Esophagus muscularis mucosa (tissue), 4 donors: Measurements from ENCODE around the gene TSPAN15. TPM values are rescaled to one million over a fixed set of nuclear protein-coding genes. Genes with fewer than 3 reads are reported as not detected.

Source experiments
- DNase-seq: peaks from one replicate; pipeline ENCODE4 v3.0.0-alpha.2; 2017; ENCODE audit errors: extremely low spot score
- H3K27ac ChIP-seq, 4 donors: fragments of 200-600 bp; sonication (generic); replicated peaks in 1 of 4; 1 replicate in 3 of 4; 2 replicates in 1 of 4; pipeline ENCODE4 v1.5.1; 2016 to 2019; ENCODE audit warnings: mild to moderate bottlenecking in 1 of 4
- H3K27me3 ChIP-seq, 4 donors: fragments of 200-600 bp; sonication (generic); one replicate each; pipeline versions ENCODE4 v1.5.1 to v1.6.0; 2016 to 2019
- H3K36me3 ChIP-seq, 4 donors: fragments of 200-600 bp; sonication (generic); one replicate each; pipeline ENCODE4 v1.5.1; 2016 to 2019
- H3K4me1 ChIP-seq, 4 donors: fragments of 200-600 bp; sonication (generic); one replicate each; pipeline ENCODE4 v1.5.1; 2016 to 2019
- H3K4me3 ChIP-seq, 4 donors: fragments of 200-600 bp; sonication (generic); 1 replicate in 2 of 4; 2 replicates in 2 of 4; pipeline ENCODE4 v1.5.1; 2016 to 2019; ENCODE audit warnings: mild to moderate bottlenecking in 4 of 4, moderate library complexity in 1 of 4
- H3K9me3 ChIP-seq, 4 donors: fragments of 200-600 bp; sonication (generic); 1 replicate in 3 of 4; 2 replicates in 1 of 4; pipeline ENCODE4 v1.5.1; 2016 to 2019
- EP300 ChIP-seq: sonication (generic); formaldehyde crosslinking; IDR thresholded peaks from one replicate; pipeline ENCODE4 v1.6.1; 2017; ENCODE audit warnings: antibody characterized with exemption
- POLR2A ChIP-seq: fragments of 450-650 bp; IDR thresholded peaks from one replicate; pipeline ENCODE4 v1.6.1; 2017; ENCODE audit warnings: antibody characterized with exemption, moderate library complexity, mild to moderate bottlenecking, low read depth
- POLR2AphosphoS5 ChIP-seq, 2 donors: sonication (generic); formaldehyde crosslinking; IDR thresholded peaks; one replicate each; pipeline ENCODE4 v1.6.1; 2017; ENCODE audit warnings: antibody characterized with exemption in 2 of 2
- WGBS: methylation state at CpG from one replicate; pipeline ENCODE4 v1.1.5; 2018; 5-methylcytosine and 5-hydroxymethylcytosine counted together
- intact Hi-C: fragments of 100-400 bp; cut with DNase I; formaldehyde crosslinking; loops from one replicate; pipeline ENCODE4 v1.15.1; 2023
- total RNA-seq, 4 donors: library from RNA; depleted of rRNA; stranded (reverse); fragments of >200 nt; gene quantifications; one replicate each; pipeline versions ENCODE4 v1.1.0 to v1.2.1, GENCODE V29; 2016
- TF ChIP-seq, protein P1 (sequence below), 3 experiments: fragments of 200-600 bp in 2 of 3; fragments of 450-650 bp in 1 of 3; sonication (generic) in 2 of 3; IDR thresholded peaks; one replicate each; pipeline ENCODE4 v1.5.1; 2017 to 2019; ENCODE audit warnings: antibody characterized with exemption in 3 of 3, mild to moderate bottlenecking in 2 of 3, moderate library complexity in 1 of 3

Gene TSPAN15
- total RNA-seq, 4 donors from 2014 or later: 40.3 to 59.4 (median 53.5) TPM

DNA sequence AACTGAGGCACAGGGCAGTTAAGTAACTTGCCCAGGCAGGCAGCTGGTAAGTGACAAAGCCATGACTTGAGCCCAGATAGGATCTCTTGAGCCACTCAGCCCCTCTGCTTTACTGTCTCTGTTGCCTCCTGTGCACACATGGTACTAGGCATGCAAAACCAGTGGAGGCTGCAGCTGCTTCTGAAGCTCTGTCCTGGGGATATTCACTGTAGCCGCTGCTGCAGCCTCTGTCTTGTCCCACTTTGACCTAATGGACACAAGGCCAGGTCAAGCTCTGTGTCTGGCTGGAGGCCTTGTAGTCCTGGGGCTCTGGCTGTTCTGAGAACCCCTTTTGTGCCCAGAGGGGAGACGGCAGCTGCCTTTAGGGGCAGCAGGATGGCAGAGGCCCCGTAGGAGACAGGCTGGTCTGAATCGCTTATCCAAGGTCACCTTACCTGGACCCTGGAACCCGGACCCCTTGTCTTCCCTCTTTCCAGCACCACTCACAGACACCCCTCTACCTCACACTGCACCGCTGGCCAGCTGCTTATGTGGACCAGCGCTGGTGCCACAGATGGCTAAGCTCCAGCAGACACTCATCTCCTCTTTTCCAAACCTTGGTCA lies 57.6 kb downstream of the TSPAN15 start:
- H3K27ac ChIP-seq: no peak overlapping the region
- TF ChIP-seq, protein P1, sequence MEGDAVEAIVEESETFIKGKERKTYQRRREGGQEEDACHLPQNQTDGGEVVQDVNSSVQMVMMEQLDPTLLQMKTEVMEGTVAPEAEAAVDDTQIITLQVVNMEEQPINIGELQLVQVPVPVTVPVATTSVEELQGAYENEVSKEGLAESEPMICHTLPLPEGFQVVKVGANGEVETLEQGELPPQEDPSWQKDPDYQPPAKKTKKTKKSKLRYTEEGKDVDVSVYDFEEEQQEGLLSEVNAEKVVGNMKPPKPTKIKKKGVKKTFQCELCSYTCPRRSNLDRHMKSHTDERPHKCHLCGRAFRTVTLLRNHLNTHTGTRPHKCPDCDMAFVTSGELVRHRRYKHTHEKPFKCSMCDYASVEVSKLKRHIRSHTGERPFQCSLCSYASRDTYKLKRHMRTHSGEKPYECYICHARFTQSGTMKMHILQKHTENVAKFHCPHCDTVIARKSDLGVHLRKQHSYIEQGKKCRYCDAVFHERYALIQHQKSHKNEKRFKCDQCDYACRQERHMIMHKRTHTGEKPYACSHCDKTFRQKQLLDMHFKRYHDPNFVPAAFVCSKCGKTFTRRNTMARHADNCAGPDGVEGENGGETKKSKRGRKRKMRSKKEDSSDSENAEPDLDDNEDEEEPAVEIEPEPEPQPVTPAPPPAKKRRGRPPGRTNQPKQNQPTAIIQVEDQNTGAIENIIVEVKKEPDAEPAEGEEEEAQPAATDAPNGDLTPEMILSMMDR (IDR thresholded peaks at IDR 0.05): no peak
- TF ChIP-seq POLR2AphosphoS5 (IDR thresholded peaks at IDR 0.05) (no peak), POLR2A (no peak), EP300 (no peak)
- H3K4me1 ChIP-seq: peaks cover 13 to 24% (median 22%) of the 10 kb centered on the region in 4 donors
- no peaks in the 10 kb centered on the region for H3K9me3 ChIP-seq
- no peaks in the 10 kb centered on the region for H3K27me3 ChIP-seq
- H3K4me3 ChIP-seq: no peak overlapping the region
- WGBS: 88% methylated on average over 7 of the region's 7 CpGs
- intact Hi-C loops: loop anchor here (1.0 kb wide), 1 partner anchor 82 kb away; no protein-coding TSS in a partner anchor
- H3K36me3 ChIP-seq: peaks cover 4 to 36% (median 16%) of the 10 kb centered on the region in 4 donors
- peak; percentile 62 for DNase-seq

DNA sequence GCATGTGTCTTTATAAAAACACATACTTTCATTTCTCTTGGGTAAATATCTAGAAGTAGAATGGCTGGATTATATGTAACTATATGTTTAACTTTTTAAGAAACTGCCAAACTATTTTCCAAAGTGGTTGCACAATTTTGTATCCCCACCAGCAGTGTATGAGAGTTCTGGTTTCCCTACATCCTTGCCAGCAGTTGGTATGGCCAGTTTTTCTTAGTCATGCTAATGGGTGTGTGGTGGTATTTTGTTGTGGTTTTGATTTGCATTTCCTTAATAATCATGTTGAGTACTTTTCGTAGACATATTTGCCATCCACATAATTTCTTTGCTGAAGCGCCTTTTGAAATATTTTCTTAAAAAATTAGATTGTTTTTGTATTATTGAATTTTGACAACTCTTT lies 61.6 kb downstream of the TSPAN15 start:
- H3K9me3 ChIP-seq: no peaks in the 10 kb centered on the region
- H3K27me3 ChIP-seq: no peaks in the 10 kb centered on the region
- no peak for TF ChIP-seq EP300
- no peak for TF ChIP-seq POLR2A
- TF ChIP-seq POLR2AphosphoS5 (IDR thresholded peaks at IDR 0.05): no peak
- TF ChIP-seq, protein P1 (IDR thresholded peaks at IDR 0.05): no peak
- H3K4me1 ChIP-seq: peaks cover 2 to 3% (median 2%) of the 10 kb centered on the region in 4 donors
- intact Hi-C loops: no loop called here
- no peak for DNase-seq
- WGBS: 39% methylated on average over 2 of the region's 2 CpGs
- peaks cover 4 to 27% (median 11%) of the 10 kb centered on the region in 4 donors for H3K36me3 ChIP-seq
- H3K27ac ChIP-seq: no peak overlapping the region
- no peak overlapping the region for H3K4me3 ChIP-seq

DNA sequence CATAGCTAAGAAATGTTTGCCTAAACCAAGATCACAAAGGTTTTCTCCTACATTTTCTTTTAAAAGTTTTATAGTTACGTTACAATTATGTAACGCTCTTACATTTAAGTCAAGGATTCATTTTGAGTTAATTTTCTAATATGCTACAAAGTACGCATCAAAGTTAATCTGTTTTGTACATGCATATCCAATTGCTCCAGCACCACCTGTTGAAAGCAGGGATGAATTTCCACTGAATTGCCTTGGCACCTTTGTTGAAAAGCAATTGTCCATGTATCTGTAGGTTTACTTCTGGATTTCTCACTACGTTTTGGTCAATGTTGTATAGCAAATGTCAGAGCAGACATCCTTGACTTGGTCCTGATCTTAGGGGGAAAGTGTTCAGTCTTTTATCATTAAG lies 62.4 kb downstream of the TSPAN15 start:
- intact Hi-C loops: no loop called here

DNA sequence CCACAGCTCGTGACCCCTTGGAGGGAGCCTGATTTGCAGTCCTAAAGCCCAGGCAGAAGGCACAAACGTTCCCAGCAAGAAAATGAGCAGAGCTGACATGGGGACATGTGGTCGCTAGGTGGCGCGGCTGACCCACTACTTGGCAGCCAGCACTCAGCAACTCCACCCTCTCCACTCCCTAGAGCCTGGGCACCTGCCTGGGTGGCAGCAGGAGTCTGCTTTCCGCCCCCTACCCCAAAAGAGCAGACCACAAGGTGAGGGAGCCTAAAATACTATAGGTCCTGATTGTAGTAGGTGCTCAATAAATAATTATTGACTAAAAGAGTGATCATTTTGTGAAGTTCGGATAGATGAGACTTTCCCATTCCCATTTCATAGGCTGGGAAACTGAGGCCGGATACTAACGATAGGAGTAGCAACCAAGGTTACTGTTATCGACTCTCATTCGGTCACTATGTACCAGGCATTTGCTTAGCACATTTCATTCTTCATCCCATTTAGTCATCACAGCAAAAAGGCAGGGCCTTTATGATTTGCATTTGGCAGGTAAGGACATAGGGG lies 64.5 kb downstream of the TSPAN15 start:
- H3K4me1 ChIP-seq: no peaks in the 10 kb centered on the region
- intact Hi-C loops: loop anchor here (5.0 kb wide), 1 partner anchor 122 kb away; no protein-coding TSS in a partner anchor
- H3K36me3 ChIP-seq: peaks cover 4 to 27% (median 11%) of the 10 kb centered on the region in 4 donors
- WGBS: 48% methylated on average over 11 of the region's 11 CpGs
- TF ChIP-seq POLR2A: no peak
- TF ChIP-seq, protein P1 (IDR thresholded peaks at IDR 0.05): peak; percentile 41 to 69 (median 44)
- no peaks in the 10 kb centered on the region for H3K27me3 ChIP-seq
- H3K4me3 ChIP-seq: no peak overlapping the region
- DNase-seq: peak; percentile 93
- H3K9me3 ChIP-seq: no peaks in the 10 kb centered on the region
- H3K27ac ChIP-seq: no peak overlapping the region

More for the DNA sequence above, 62.4 kb downstream of the TSPAN15 start:
- TF ChIP-seq, protein P1 (IDR thresholded peaks at IDR 0.05): no peak
- TF ChIP-seq EP300 (no peak), POLR2A (no peak), POLR2AphosphoS5 (IDR thresholded peaks at IDR 0.05) (no peak)
- H3K36me3 ChIP-seq: peaks cover 4 to 27% (median 11%) of the 10 kb centered on the region in 4 donors
- no peak overlapping the region for H3K4me3 ChIP-seq
- DNase-seq: peak; percentile 7
- H3K27me3 ChIP-seq: no peaks in the 10 kb centered on the region
- H3K9me3 ChIP-seq: no peaks in the 10 kb centered on the region
- 93% methylated on average over 4 of the region's 4 CpGs for WGBS
- no peak overlapping the region for H3K27ac ChIP-seq
- no peaks in the 10 kb centered on the region for H3K4me1 ChIP-seq
